IMR-90 (cell line): Measurements from ENCODE around the gene RNU6-1. TPM values are rescaled to one million over a fixed set of nuclear protein-coding genes. Genes with fewer than 3 reads are reported as not detected.

Source experiments
- ATAC-seq: fragments of 200-7000 bp; cut with Tn5 transposase; 2 replicates; pipeline ENCODE4 v1.9.1; 2020; ENCODE audit warnings: low read depth, mild to moderate bottlenecking, moderate library complexity
- BruUV-seq: library from RNA; stranded (reverse); fragments of 400-500 nt; replicated peaks from 2 replicates; lab custom pipeline; 2021; lab: Mats Ljungman, UMichigan
- CTCF ChIA-PET: fragments of 300-600 bp; formaldehyde crosslinking; extraction: SDS; loops from one replicate; lab custom pipeline; 2021; ENCODE audit warnings: antibody characterized with exemption; lab: Yijun Ruan, JAX
- POLR2A ChIA-PET: fragments of 300-600 bp; sonication (Branson Sonifier 250); formaldehyde crosslinking; loops from one replicate; lab custom pipeline; 2022; ENCODE audit warnings: antibody characterized with exemption; ENCODE audit not compliant: unreplicated experiment; lab: Charles Lee
- DNase-seq: peaks from one replicate; pipeline ENCODE4 v3.0.0; 2013
- H2AFZ ChIP-seq: replicated peaks from 2 replicates; pipeline ENCODE3; 2013; ENCODE audit warnings: low read length, mild to moderate bottlenecking; ENCODE audit not compliant: poor library complexity
- H2AK5ac ChIP-seq: 2 replicates; pipeline ENCODE4 v1.6.1; 2013; ENCODE audit warnings: low read depth, low read length, inconsistent platforms
- H2AK9ac ChIP-seq: replicated peaks from 2 replicates; pipeline ENCODE3; 2013; ENCODE audit warnings: mild to moderate bottlenecking, low read depth, low read length, moderate library complexity; ENCODE audit not compliant: poor library complexity
- H2BK120ac ChIP-seq: 2 replicates; pipeline ENCODE4 v1.6.1; 2013; ENCODE audit warnings: low read depth, low read length, inconsistent platforms
- H2BK15ac ChIP-seq: 3 replicates; pipeline ENCODE4 v1.6.1; 2013; ENCODE audit warnings: low read depth, low read length, inconsistent platforms
- H2BK20ac ChIP-seq: 2 replicates; pipeline ENCODE4 v1.6.1; 2013; ENCODE audit warnings: low read depth, mild to moderate bottlenecking, inconsistent platforms, low read length, moderate library complexity
- H2BK5ac ChIP-seq: 2 replicates; pipeline ENCODE4 v1.6.1; 2013; ENCODE audit warnings: mild to moderate bottlenecking, low read depth, low read length, inconsistent platforms; ENCODE audit not compliant: poor library complexity, severe bottlenecking
- H3K14ac ChIP-seq: replicated peaks from 2 replicates; pipeline ENCODE4 v1.6.1; 2013; ENCODE audit warnings: low read depth, low read length, inconsistent platforms
- H3K18ac ChIP-seq: 2 replicates; pipeline ENCODE4 v1.6.1; 2013; ENCODE audit warnings: low read depth, low read length, control low read depth
- H3K23ac ChIP-seq: 2 replicates; pipeline ENCODE4 v1.6.1; 2013; ENCODE audit warnings: low read depth, low read length, inconsistent platforms
- H3K27ac ChIP-seq: 2 replicates; pipeline ENCODE4 v1.5.1; 2013; ENCODE audit warnings: mild to moderate bottlenecking, control low read depth, low read length; ENCODE audit not compliant: insufficient read depth
- H3K27me3 ChIP-seq: 2 replicates; pipeline ENCODE4 v1.6.1; 2013; ENCODE audit warnings: low read length; ENCODE audit not compliant: control insufficient read depth, insufficient read depth
- H3K36me3 ChIP-seq: 2 replicates; pipeline ENCODE4 v1.6.1; 2013; ENCODE audit warnings: low read length, mixed read lengths; ENCODE audit not compliant: control insufficient read depth, insufficient read depth
- H3K4ac ChIP-seq: 2 replicates; pipeline ENCODE4 v1.6.1; 2013; ENCODE audit warnings: low read depth, low read length, inconsistent platforms
- H3K4me1 ChIP-seq: 2 replicates; pipeline ENCODE4 v1.6.1; 2013; ENCODE audit warnings: low read length, mixed read lengths; ENCODE audit not compliant: control insufficient read depth, insufficient read depth
- H3K4me2 ChIP-seq: 2 replicates; pipeline ENCODE4 v1.6.1; 2013; ENCODE audit warnings: low read depth, mild to moderate bottlenecking, control low read depth, low read length, moderate library complexity
- H3K4me3 ChIP-seq: 2 replicates; pipeline ENCODE4 v1.5.1; 2013; ENCODE audit warnings: low read depth, mild to moderate bottlenecking, control low read depth, low read length, moderate library complexity; ENCODE audit not compliant: insufficient read depth
- H3K56ac ChIP-seq: 2 replicates; pipeline ENCODE4 v1.6.1; 2013; ENCODE audit warnings: low read length, inconsistent platforms; ENCODE audit not compliant: insufficient read depth; ENCODE audit errors: extremely low read depth
- H3K79me1 ChIP-seq, 2 experiments: 2 replicates each; pipeline ENCODE4 v1.6.1; 2013; ENCODE audit warnings: low read length in 2 of 2, inconsistent platforms in 1 of 2, low read depth in 1 of 2
- H3K9ac ChIP-seq: 2 replicates; pipeline ENCODE4 v1.6.1; 2013; ENCODE audit warnings: low read depth, low read length, control low read depth
- H3K9me1 ChIP-seq: 2 replicates; pipeline ENCODE4 v1.6.1; 2013; ENCODE audit warnings: low read length, inconsistent platforms; ENCODE audit not compliant: insufficient read depth
- H3K9me3 ChIP-seq: 2 replicates; pipeline ENCODE4 v1.6.1; 2013; ENCODE audit warnings: low read length; ENCODE audit not compliant: control insufficient read depth, insufficient read depth
- H4K20me1 ChIP-seq: 2 replicates; pipeline ENCODE4 v1.6.1; 2013; ENCODE audit warnings: low read length, inconsistent platforms; ENCODE audit not compliant: insufficient read depth
- H4K5ac ChIP-seq: 2 replicates; pipeline ENCODE4 v1.6.1; 2013; ENCODE audit warnings: mild to moderate bottlenecking, low read depth, low read length, control low read depth
- H4K8ac ChIP-seq, 2 experiments: 2 replicates each; pipeline ENCODE4 v1.6.1; 2013; ENCODE audit warnings: low read depth in 2 of 2, low read length in 2 of 2, control low read depth in 1 of 2, inconsistent platforms in 1 of 2
- H4K91ac ChIP-seq: 2 replicates; pipeline ENCODE4 v1.6.1; 2013; ENCODE audit warnings: low read depth, low read length, inconsistent platforms; ENCODE audit not compliant: insufficient read depth
- WGBS, 2 experiments: methylation state at CpG; one replicate each; pipeline versions ENCODE4 v1.1.5 to v1.1.7; 2013; ENCODE audit warnings: missing lambda C conversion rate in 2 of 2; ENCODE audit not compliant: insufficient read length in 1 of 2; ENCODE audit errors: extremely low coverage in 2 of 2; 5-methylcytosine and 5-hydroxymethylcytosine counted together
- dilution Hi-C: fragments of 300-500 bp; cut with HindIII; formaldehyde crosslinking; loops from one replicate; pipeline ENCODE4 v1.14.3; 2018; ENCODE audit warnings: low sequenced_read_pairs; ENCODE audit not compliant: unreplicated experiment
- in situ Hi-C: fragments of 300-500 bp; cut with MboI; formaldehyde crosslinking; loops from 3 replicates; pipeline ENCODE4 v1.14.3; 2019; ENCODE audit warnings: low sequenced_read_pairs, inconsistent platforms, mixed read lengths
- intact Hi-C: fragments of 100-400 bp; cut with micrococcal nuclease; formaldehyde crosslinking; loops from 2 replicates; pipeline ENCODE4 v1.10.0; 2022
- polyA plus RNA-seq, 3 experiments: library from polyadenylated mRNA; depleted of rRNA; stranded (reverse); fragments of >200 nt; gene quantifications; 2 replicates each; pipeline ENCODE4 v1.2.3, GENCODE V29; 2012; ENCODE audit warnings: low replicate concordance in 1 of 3
- total RNA-seq: library from RNA; depleted of rRNA; stranded (reverse); fragments of >200 nt; gene quantifications from 2 replicates; pipeline ENCODE4 v1.2.3, GENCODE V29; 2012
- TF ChIP-seq, protein P1 (sequence below): fragments of 150-350 bp; IDR thresholded peaks from 2 replicates; pipeline ENCODE4 v1.6.1; 2017; ENCODE audit warnings: mild to moderate bottlenecking, antibody characterized with exemption, low read length, low read depth

The RNU6-1 gene
- total and polyA plus RNA-seq, 2 of the 4 experiments (the other 2 are of a cell fraction) = not detected

DNA sequence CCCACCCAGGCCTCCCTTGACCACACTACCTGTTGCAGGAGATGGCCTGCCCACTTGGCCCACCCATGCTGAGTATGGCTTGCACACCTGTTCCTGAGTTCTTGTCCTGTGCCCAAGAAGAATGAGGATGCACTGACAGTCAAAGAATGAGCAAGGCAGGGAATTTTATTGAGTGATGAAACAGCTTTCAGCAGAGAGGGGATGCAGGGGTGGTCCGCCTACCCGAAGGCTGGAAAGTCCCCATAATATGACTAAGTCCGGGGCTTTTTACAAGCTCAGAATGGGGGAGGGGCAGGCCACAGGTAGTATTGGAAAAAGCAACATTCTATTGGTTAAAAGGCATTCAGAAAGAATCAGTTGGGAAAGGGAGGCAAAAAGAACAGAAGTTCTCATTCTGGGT lies 29.9 kb upstream of the RNU6-1 start:
- CTCF ChIA-PET = no interaction called here
- no peak overlapping the region for H2BK15ac ChIP-seq
- no peak overlapping the region for H3K4me2 ChIP-seq
- WGBS, 2 experiments = no CpG with 5 or more reads among the region's 3 CpGs
- H3K18ac ChIP-seq = no peak overlapping the region
- no TSS peak for BruUV-seq
- no peaks in the 10 kb centered on the region for H3K79me1 ChIP-seq
- H4K20me1 ChIP-seq = no peaks in the 10 kb centered on the region
- peaks cover 21% of the 10 kb centered on the region for H3K27me3 ChIP-seq
- no peak overlapping the region for H3K14ac ChIP-seq
- dilution Hi-C loops (no loop called here), intact Hi-C loops (no loop called here), in situ Hi-C loops (loop anchor here (10.0 kb wide), 1 partner anchor 285 kb away; no protein-coding TSS in a partner anchor)
- H2BK120ac ChIP-seq = no peak overlapping the region
- ATAC-seq = no peak
- H3K27ac ChIP-seq = no peak overlapping the region
- H2AK9ac ChIP-seq = no peak overlapping the region
- no peaks in the 10 kb centered on the region for H3K9me1 ChIP-seq
- H2AK5ac ChIP-seq = no peak overlapping the region
- H4K8ac ChIP-seq = no peak overlapping the region
- H3K36me3 ChIP-seq = no peaks in the 10 kb centered on the region
- peaks cover 2% of the 10 kb centered on the region; the same call in 1 of the 2 replicates for H3K4me1 ChIP-seq
- H3K4ac ChIP-seq = no peak overlapping the region
- no peak overlapping the region for H3K56ac ChIP-seq
- no peak overlapping the region for H4K5ac ChIP-seq
- H2AFZ ChIP-seq = no peak overlapping the region
- H3K9ac ChIP-seq = no peak overlapping the region
- POLR2A ChIA-PET = no interaction called here
- H2BK5ac ChIP-seq = no peak overlapping the region
- TF ChIP-seq, protein P1, sequence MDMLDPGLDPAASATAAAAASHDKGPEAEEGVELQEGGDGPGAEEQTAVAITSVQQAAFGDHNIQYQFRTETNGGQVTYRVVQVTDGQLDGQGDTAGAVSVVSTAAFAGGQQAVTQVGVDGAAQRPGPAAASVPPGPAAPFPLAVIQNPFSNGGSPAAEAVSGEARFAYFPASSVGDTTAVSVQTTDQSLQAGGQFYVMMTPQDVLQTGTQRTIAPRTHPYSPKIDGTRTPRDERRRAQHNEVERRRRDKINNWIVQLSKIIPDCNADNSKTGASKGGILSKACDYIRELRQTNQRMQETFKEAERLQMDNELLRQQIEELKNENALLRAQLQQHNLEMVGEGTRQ = no peak
- H2BK20ac ChIP-seq = no peak overlapping the region
- no peak overlapping the region for H3K4me3 ChIP-seq
- no peak for DNase-seq
- H3K9me3 ChIP-seq = peaks cover 7% of the 10 kb centered on the region
- no peak overlapping the region for H3K23ac ChIP-seq
- no peak overlapping the region for H4K91ac ChIP-seq
